GM21576 (cell line): Measurements from ENCODE around the gene CARD19.
A peak's percentile ranks its signal among the peaks of the same experiment; 100 is the strongest.

ENCODE experiments used
- ATAC-seq: cut with Tn5 transposase; IDR thresholded peaks from one replicate; pipeline ENCODE4 v1.9.1; 2021; ENCODE audit warnings: mild to moderate bottlenecking, moderate library complexity; ENCODE audit not compliant: unreplicated experiment

Gene CARD19

GRCh38 chr9:93117924-93118862 lies 22.2 kb downstream of the CARD19 start:
- no peak for ATAC-seq

DNA sequence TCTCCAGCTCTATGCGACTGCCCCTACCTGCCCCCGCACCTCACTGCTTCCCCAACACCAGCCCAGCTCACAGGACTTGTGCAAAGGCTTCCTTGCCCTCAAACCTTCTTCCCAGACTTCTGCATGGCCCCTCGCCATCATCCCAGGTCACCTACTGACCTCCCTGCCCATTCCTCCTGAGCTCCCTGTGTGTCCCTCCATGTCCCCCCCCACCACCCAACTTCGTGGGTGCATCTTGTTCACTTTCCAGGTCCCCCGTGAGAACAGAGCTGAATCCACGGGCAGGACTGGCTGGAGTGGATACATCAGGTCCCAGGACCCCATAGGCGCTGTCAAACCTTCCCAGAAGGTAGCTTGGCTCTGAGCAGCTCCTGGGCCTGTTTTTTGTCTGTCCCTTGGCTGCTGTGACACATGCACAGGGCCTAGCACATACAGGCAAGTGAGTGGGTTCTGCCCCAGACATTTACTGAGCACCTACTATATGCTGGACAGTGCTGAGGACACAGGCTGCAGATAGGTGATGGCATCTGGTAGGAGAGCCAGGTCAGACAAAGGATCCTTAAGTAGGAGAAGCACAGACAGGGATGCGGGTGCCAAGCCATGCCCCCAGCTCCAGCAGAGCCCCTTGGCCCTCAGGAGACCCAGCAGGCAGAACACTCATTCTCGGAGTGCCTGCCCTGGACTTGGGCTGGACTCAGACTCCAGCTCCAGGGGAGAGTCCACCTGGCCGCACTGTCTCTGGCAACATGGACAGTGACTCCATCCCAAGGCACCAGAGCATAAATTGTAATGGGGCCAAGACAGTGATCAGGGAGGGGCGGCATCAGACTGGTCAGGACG lies 23.1 kb downstream of the CARD19 start:
- ATAC-seq: no peak

DNA sequence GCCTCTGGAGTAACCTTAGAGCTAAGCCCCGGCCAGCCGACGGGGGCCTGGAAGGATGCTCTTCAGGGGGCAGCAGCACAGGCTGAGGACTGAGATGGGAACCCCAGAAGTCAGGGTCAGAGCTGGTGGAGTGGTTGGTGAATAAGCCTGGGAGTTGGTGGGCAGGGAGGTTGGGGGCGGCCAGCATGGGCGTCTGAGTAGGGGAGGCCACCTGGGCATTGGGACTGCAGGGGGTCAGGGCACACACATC lies 23.6 kb downstream of the CARD19 start:
- peak; percentile 13 for ATAC-seq

DNA sequence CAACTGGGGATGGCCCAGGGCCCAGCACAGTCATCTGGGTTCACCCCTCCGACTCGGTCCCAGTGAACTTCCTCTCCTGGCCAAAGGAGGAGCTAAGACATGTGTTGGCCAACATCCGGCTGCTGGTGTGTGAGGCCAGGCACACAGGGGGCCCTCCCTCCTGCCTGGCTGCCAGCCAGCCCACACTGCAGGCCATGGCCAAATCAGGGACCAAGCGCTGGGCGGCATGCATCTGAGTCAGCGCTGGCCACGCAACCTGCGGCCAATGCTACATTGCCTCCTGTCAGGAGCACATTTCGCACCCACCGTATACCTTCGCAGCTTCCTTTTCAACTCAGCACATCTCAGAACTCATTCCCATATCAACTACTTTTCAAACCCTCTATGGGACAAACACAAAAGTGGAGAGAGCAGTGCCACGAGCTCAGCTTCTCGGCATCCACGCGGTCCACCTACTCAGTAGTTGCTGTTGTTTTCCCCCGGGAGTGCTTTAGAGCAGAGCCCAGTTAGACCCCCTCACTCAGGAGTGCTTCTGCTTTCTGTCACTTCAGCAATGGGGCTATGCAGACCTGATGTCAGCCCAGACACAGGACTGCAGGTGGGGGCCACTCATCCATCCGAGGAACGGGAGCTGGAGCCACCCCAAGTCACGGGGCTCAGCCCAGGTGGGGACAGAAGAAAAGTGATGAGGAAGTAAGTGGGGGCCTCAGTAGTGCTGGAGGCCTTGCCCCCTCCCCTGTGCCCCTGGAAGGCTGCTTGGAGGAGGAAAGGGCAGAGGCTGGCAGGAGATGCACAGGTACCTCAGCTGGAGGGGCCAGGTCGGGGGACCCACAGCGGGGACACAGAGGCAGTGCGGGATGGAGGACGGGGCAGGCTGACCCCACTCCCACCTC lies 24.2 kb downstream of the CARD19 start:
- peak; percentile 83 for ATAC-seq

DNA sequence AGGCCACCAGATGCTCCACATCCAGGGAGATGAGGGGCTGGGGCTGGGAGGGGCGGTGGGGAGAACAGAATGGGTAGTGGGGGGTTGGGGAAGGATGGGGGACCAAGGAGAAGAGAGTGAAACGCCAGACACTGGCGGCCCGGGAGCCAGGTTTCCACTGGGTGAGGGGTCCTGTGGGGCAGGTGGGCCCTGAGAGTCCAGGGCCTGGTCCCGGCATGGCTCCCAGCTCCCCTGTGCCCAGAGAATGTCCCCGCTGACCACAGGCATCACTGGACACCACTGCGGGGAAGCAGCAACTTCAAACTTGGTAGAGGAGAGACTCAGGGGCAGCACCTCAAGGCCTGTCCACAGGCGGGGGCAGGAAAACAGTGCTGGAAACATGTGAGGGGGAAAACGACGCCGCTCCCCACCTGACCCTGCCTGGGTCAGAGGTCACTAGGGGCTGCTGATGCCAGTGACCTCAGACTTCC lies 24.9 kb downstream of the CARD19 start:
- ATAC-seq: no peak

- ATAC-seq: no peak
These were observed 25.6 kb downstream of the CARD19 start for GRCh38 chr9:93121316-93122241.

DNA sequence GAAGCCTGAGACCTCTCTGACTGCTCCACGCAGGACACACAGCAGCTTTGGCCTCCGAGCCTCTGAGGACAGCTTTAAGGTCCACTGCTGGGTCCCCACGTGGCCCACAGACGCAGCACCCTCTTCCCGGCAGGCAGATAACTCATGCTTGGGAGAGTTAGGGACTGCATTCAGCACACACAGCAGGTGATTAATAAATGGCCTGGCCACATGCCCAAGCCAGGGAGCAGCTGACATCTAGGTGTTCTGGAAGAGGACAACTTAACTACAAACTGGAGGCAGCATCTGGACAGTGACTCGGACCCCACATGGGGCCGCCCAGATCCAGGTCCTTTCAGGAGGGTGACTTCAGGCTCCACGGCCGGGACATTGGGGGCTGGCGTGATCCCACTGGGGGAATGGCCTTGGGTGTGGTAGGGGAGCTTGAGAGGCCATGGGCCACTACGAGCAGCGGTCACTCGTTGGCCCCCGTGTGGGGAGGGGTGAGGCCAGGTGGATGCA lies 26.8 kb downstream of the CARD19 start:
- no peak for ATAC-seq

DNA sequence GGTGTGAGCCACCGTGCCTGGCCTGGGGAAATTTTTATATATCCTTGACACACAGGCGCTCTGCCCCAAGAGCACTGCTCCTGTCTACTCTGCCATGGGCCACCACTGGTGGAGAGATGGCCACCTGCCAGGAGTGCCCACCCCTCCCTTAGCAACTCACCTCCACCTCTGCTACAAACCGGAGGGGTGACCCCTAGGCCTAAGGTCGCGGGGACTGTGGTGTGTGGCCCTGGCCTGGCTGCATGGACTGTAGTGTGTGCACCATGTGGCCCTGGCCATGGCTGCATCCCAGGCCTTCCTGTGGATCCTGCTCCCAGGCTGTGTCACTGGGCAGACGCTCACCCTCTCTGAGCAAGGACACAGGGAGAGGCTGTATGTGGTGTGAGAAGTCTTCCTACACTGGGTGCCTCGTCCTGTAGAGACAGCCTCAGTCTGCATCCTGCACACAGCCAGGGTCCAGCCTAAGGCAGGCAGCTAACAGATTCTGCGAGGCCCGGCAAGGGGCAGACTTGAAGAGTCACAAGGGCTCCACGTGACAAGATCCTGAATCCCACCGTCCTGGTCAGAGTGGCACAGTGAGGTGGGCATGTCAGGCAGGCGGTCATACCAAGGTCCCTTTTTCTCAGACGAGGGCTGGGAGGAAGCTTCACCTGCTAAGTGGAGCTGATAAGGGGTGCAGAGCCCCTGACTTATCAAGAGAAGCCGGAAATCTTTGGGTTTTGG lies 27.7 kb downstream of the CARD19 start:
- no peak for ATAC-seq

- ATAC-seq: no peak
These were observed 28.8 kb downstream of the CARD19 start for GRCh38 chr9:93124793-93125192.

- ATAC-seq: no peak
These were observed 29.4 kb downstream of the CARD19 start for GRCh38 chr9:93125331-93125894.

DNA sequence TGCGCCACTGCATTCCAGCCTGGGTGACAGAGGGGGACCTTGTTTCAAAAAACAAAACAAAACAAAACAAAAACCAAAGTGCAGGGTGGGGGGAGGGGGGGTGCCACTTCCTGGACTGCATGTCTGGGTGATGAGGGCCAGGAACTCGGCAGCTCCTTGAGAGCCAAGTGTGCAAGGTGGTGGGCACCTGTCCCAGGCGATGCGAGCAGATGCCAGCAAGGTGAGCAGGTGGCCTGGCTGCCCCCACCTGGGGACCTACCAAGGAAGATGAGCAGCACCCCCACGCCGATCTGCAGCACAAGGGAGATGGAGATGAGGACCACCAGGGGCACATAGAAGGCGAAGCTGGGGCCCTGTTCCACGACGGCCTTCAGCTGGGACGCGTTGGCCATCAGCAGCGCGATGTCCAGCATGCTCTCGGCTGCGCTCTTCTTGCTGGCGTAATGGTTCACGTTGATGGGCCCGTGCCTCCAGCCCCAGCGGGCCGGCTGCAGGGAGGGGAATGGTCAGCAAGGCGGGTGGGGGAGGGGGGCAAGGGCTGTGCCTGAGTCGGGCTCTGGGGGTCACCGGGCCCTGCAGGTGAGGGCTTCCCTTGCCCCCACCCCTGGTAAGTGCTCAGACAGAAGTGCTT lies 30.2 kb downstream of the CARD19 start:
- ATAC-seq: no peak

GRCh38 chr9:93126825-93127368 lies 30.9 kb downstream of the CARD19 start:
- ATAC-seq: no peak

GRCh38 chr9:93127395-93127911 lies 31.4 kb downstream of the CARD19 start:
- no peak for ATAC-seq

DNA sequence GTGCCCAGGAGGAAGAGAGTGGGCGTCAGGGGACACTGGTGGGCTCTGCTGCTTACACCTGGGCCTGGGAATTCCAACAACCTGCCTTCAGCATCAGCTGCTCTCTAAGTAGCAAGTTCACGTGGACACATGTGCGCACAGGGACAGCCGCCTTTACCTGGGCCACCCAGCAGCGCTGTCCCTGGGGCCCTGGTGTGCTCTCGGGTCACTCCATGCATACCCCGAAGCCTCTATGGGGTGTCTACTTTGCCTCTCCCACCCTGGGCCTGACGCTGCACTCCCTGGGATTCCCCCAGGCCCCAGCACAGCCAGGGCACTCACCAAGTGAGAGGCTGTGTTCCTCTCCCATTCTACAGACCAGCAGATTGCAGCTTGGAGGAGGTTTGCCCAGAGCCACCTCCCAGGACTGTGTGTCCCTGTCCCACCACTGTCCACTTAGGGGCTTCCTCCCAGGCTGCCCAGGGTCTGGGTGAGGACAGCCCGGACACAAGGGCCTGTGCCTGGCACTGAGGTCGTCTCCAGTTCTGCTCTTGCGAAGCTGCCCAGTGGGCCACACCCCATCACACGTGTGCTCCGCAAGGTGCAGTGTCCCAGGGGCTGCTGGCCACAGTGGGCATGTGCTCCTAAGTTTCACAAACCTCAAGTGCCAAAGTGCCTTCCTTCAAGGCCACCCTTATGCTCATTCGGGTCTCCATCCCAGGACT lies 32.1 kb downstream of the CARD19 start:
- no peak for ATAC-seq

DNA sequence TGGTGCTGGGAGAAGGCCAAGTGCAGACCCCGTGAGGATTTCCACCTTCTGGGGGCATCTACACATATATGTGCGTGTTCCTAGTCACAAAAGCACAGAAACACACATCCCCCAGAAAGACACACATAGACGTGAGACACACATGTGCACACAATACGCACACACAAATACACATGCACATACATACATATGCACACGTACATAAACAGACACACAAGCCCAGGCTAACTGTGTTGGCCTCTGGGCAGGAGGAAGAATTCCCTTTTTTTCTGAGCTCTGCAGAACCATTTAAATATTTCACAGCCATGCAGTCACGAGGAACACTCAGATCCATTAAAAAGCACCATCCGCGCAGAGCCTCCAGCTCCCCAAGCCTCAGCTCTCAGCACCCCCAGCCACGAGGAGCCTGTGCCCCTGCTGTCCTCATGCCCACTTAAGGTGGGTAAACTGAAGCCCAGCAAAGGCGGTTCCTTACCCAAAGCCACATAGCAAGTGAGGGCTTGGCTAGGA lies 32.8 kb downstream of the CARD19 start:
- no peak for ATAC-seq

- no peak for ATAC-seq
These were observed 33.3 kb downstream of the CARD19 start for GRCh38 chr9:93129286-93129685.
